ENCODE results near the gene SPI1.

SPI1 gene

DNA sequence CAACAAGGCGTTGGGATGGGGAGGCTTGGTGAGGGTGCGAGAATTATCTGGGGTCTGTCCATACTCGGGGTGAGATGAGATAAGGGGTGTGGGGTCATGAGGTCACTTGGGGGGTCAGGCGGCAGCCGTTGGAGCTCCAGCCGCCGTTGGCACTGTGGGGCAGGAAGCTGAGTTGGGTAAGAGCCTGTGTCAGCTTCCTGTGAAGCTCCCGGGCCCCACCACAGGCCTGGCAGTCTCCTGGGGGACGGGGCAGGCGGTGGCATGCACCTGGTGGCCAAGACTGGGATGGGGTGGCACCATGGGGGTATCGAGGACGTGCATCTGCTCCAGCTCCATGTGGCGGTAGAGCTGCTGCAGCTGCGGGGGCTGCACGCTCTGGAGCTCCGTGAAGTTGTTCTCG is 18.8 kb downstream of the SPI1 start:
- Mint-ChIP-seq H3K27ac (no peak overlapping the region), H3K9me3 (no peaks in the 10 kb centered on the region), H3K4me3 (no peak overlapping the region), H3K4me1 (peaks cover 8% of the 10 kb centered on the region), H3K36me3 (ENCODE audit: low read depth) (no peaks in the 10 kb centered on the region), H3K27me3 (ENCODE audit: low read depth, poor library complexity) (no peaks in the 10 kb centered on the region)
- no peak for DNase-seq
- TF ChIP-seq, protein P1, sequence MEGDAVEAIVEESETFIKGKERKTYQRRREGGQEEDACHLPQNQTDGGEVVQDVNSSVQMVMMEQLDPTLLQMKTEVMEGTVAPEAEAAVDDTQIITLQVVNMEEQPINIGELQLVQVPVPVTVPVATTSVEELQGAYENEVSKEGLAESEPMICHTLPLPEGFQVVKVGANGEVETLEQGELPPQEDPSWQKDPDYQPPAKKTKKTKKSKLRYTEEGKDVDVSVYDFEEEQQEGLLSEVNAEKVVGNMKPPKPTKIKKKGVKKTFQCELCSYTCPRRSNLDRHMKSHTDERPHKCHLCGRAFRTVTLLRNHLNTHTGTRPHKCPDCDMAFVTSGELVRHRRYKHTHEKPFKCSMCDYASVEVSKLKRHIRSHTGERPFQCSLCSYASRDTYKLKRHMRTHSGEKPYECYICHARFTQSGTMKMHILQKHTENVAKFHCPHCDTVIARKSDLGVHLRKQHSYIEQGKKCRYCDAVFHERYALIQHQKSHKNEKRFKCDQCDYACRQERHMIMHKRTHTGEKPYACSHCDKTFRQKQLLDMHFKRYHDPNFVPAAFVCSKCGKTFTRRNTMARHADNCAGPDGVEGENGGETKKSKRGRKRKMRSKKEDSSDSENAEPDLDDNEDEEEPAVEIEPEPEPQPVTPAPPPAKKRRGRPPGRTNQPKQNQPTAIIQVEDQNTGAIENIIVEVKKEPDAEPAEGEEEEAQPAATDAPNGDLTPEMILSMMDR (IDR thresholded peaks at IDR 0.05) = no peak

DNA sequence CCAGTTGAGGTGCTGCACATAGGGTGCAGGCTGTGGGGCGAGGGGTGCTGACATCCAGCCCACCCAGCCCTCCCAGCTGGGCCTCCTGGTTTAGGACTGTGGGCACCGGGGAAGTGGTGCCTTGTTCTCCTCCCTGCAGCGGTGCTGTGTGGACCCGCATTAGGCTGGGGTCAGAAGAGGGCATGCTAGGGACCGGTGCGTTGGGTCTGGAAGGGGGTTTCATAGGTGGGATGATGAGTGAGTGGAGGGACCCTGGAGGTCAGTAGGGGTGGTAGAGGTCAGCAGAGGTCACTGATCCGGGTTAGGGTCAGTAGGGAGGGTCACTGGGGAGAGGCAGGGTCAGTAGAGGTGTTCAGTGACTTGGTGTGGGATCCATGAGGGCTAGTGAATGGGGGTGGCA is 19.2 kb downstream of the SPI1 start:
- no peaks in the 10 kb centered on the region for H3K36me3 Mint-ChIP-seq (ENCODE audit: low read depth)
- H3K27ac Mint-ChIP-seq = no peak overlapping the region
- TF ChIP-seq, protein P1 (IDR thresholded peaks at IDR 0.05) = no peak
- no peak for DNase-seq
- no peaks in the 10 kb centered on the region for H3K9me3 Mint-ChIP-seq
- peaks cover 11% of the 10 kb centered on the region for H3K4me1 Mint-ChIP-seq
- no peaks in the 10 kb centered on the region for H3K27me3 Mint-ChIP-seq (ENCODE audit: low read depth, poor library complexity)
- H3K4me3 Mint-ChIP-seq = no peak overlapping the region

DNA sequence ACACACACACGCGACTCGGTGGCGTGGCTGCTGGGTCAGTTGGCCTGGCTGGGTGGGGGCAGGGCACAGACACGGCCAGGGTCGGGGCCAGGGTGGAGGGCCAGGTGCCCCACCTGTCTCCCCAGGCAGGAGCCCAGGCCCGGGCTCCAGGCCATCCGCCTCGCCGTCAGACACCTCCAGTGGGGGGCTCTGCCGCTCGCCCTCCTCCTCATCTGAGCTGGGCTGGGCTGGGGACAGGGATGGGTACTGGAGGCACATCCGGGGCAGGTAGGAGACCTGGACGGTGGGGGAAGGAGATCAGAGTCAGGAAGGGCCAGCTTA is 19.7 kb downstream of the SPI1 start:
- no peak for DNase-seq
- Mint-ChIP-seq H3K9me3 (no peaks in the 10 kb centered on the region), H3K36me3 (ENCODE audit: low read depth) (no peaks in the 10 kb centered on the region), H3K4me3 (no peak overlapping the region), H3K27ac (no peak overlapping the region), H3K4me1 (peaks cover 11% of the 10 kb centered on the region), H3K27me3 (ENCODE audit: low read depth, poor library complexity) (no peaks in the 10 kb centered on the region)
- TF ChIP-seq, protein P1 (IDR thresholded peaks at IDR 0.05) = no peak

DNA sequence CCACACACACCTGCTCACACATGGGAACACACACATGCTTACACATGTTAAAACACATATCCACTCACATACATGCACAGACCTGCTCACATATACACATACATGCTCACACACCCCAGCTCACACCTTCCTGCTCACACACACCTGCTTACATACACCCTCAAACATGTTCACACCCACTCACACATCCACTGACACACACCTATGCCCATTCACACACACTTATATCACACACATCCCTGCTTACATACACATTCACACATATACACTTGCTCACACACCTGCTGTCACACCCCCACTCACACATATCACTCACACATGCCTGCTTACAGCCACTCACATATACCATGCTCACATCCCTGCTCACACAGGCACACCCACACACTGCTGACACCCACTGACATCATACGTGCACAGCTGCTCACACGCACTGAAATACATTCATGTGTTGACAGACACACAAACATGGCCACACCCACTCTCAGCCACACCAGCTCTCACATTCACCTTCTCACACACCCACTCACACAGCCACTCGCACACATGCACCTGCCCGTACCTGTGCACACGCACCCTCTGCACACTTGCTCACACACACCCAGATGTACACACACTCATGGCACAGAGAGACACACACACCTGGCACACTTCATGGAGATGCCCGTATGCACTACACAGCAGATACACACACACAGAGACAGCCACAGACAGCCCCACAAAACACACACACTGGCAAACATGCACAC is 20.2 kb downstream of the SPI1 start:
- Mint-ChIP-seq H3K27me3 (ENCODE audit: low read depth, poor library complexity) (no peaks in the 10 kb centered on the region), H3K27ac (no peak overlapping the region), H3K9me3 (no peaks in the 10 kb centered on the region), H3K4me3 (no peak overlapping the region), H3K36me3 (ENCODE audit: low read depth) (no peaks in the 10 kb centered on the region), H3K4me1 (peaks cover 11% of the 10 kb centered on the region)
- TF ChIP-seq, protein P1 (IDR thresholded peaks at IDR 0.05) = no peak
- no peak for DNase-seq

DNA sequence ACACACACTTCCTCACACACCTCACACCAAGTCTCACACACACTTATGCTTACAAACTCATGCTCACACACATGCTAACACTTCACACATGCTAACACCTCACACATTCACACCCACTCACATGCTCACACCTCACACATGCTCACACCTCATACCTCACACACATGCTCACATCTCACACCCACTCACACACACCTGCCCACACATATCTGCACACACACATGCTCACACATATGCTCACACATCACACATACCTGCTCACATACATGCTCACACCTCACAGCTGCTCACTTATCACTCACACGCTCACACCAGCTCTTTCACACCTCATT is 21.4 kb downstream of the SPI1 start:
- H3K36me3 Mint-ChIP-seq (ENCODE audit: low read depth) = no peaks in the 10 kb centered on the region
- no peak overlapping the region for H3K27ac Mint-ChIP-seq
- H3K4me1 Mint-ChIP-seq = peaks cover 11% of the 10 kb centered on the region
- H3K4me3 Mint-ChIP-seq = no peak overlapping the region
- TF ChIP-seq, protein P1 (IDR thresholded peaks at IDR 0.05) = no peak
- DNase-seq = no peak
- peaks cover 6% of the 10 kb centered on the region for H3K27me3 Mint-ChIP-seq (ENCODE audit: low read depth, poor library complexity)
- H3K9me3 Mint-ChIP-seq = no peaks in the 10 kb centered on the region

All from nephron progenitor cell (in vitro differentiated cells).